A673 (cell line): ENCODE measurements around the gene SH3GL3.

Experiments
- CTCF ChIP-seq: fragments of 300-800, 200-600 bp; sonication (generic); conservative IDR thresholded peaks from 2 replicates; pipeline ENCODE4 v1.5.1; 2017; ENCODE audit warnings: low read depth, mild to moderate bottlenecking, antibody characterized with exemption, low read length, moderate library complexity, mixed read lengths
- EZH2 ChIP-seq: fragments of 200-600 bp; sonication (generic); IDR thresholded peaks from 2 replicates; pipeline ENCODE4 v1.6.1; 2017; ENCODE audit warnings: borderline replicate concordance, low read depth, mild to moderate bottlenecking, mixed read lengths, antibody characterized with exemption, low read length; ENCODE audit not compliant: poor library complexity, severe bottlenecking

- TF ChIP-seq EZH2 = no peak
- TF ChIP-seq CTCF = no peak
Observed at GRCh38 chr15:83665480-83665879, 218.3 kb downstream of the SH3GL3 start.
